ENCODE data around the gene NEK7. TPM values are rescaled to one million over a fixed set of nuclear protein-coding genes. Genes with fewer than 3 reads are reported as not detected.

NEK7 gene
- total and polyA plus RNA-seq, 10 donors = 16.9 to 120 (median 73.2) TPM

DNA sequence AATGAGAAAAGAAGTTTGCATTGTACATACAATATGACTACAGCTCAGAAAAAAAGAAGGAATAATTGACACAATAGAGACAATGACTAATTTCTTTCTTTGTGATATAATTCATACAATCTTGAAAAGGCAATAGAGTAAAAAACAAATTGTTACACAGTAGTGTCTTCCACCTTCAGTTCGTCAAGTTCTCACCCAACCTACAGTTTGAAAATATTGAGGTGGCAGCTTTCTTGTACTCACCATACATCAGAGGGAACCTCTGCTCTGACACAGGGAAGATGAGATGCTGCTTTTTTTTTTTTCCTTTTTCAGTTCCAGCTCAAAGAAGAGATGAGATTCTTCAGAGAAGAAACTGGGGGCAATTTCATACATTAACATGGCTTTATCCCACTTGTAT lies 210.5 kb downstream of the NEK7 start:
- 31 to 89% (median 85%) methylated on average over 1 of the region's 1 CpG for WGBS, 5 donors
- Histone ChIP-seq H3K27me3 (replicated peaks in 1 of 7) (no peaks in the 10 kb centered on the region), H3K4me1 (no peaks in the 10 kb centered on the region), H3K4me3 (no peak overlapping the region), H3K9me3 (peaks cover 0 to 19% (median 10%) of the 10 kb centered on the region in 8 donors), H3K36me3 (no peaks in the 10 kb centered on the region), H3K27ac (no peak overlapping the region)
- DNase-seq = no peak
- TF ChIP-seq POLR2AphosphoS5 (IDR thresholded peaks at IDR 0.05) (no peak), POLR2A (IDR thresholded peaks at IDR 0.05) (no peak)
- intact Hi-C loops (cut with DNase I; ENCODE audit: low total_unique reads) = no loop called here

DNA sequence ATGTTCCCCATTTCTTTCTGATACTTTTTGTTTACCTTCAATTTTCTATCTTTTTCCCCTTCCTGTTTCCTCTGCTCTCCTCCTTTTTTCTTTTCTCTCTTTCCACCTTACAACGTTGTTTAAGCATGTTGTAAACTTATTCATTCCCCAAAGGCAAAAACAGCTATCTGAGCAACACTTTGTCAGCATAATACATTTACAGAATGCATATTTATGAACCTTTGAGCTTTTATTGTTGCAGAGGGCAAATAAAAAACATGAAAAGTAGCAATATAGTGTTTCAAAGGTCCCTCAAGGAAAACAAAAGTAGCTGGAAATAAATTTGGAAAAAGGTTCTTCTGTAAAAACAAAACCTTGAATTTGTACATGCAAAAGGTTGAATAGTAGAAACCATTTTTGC lies 214.2 kb downstream of the NEK7 start:
- Histone ChIP-seq H3K4me1 (no peaks in the 10 kb centered on the region), H3K27ac (no peak overlapping the region), H3K27me3 (replicated peaks in 1 of 7) (no peaks in the 10 kb centered on the region), H3K9me3 (peaks cover 0 to 33% (median 19%) of the 10 kb centered on the region in 8 donors), H3K4me3 (no peak overlapping the region), H3K36me3 (no peaks in the 10 kb centered on the region)
- 51 to 74% (median 69%) methylated on average over 1 of the region's 1 CpG for WGBS, 5 donors
- TF ChIP-seq, protein P1, sequence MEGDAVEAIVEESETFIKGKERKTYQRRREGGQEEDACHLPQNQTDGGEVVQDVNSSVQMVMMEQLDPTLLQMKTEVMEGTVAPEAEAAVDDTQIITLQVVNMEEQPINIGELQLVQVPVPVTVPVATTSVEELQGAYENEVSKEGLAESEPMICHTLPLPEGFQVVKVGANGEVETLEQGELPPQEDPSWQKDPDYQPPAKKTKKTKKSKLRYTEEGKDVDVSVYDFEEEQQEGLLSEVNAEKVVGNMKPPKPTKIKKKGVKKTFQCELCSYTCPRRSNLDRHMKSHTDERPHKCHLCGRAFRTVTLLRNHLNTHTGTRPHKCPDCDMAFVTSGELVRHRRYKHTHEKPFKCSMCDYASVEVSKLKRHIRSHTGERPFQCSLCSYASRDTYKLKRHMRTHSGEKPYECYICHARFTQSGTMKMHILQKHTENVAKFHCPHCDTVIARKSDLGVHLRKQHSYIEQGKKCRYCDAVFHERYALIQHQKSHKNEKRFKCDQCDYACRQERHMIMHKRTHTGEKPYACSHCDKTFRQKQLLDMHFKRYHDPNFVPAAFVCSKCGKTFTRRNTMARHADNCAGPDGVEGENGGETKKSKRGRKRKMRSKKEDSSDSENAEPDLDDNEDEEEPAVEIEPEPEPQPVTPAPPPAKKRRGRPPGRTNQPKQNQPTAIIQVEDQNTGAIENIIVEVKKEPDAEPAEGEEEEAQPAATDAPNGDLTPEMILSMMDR (IDR thresholded peaks at IDR 0.05 in 8 of 11, conservative IDR thresholded peaks at IDR 0.05 in 3 of 11) = no peak
- TF ChIP-seq POLR2AphosphoS5 (IDR thresholded peaks at IDR 0.05) (no peak), POLR2A (IDR thresholded peaks at IDR 0.05) (no peak)
- intact Hi-C loops (cut with DNase I; ENCODE audit: low total_unique reads) = no loop called here
- DNase-seq = no peak

Other genes starting within 250 kb of the NEK7 start
- not detected for gene LHX9, start 239.6 kb upstream of the NEK7 start, total RNA-seq
- gene LHX9, start 239.6 kb upstream of the NEK7 start, polyA plus RNA-seq = not detected

All from spleen (tissue), 11 donors.